WTC11 (cell line): ENCODE measurements around the gene PLEKHH3. TPM values are rescaled to one million over a fixed set of nuclear protein-coding genes. Genes with fewer than 3 reads are reported as not detected.

Experiments
- ARID4B ChIP-seq: sonication (generic); formaldehyde crosslinking; IDR thresholded peaks from 2 replicates; pipeline ENCODE4 v1.8.0; 2023; ENCODE audit warnings: missing genetic modification reagents, mild to moderate bottlenecking, borderline replicate concordance
- CREB1 ChIP-seq: sonication (generic); formaldehyde crosslinking; IDR thresholded peaks from 2 replicates; pipeline ENCODE4 v1.8.0; 2023; ENCODE audit warnings: mild to moderate bottlenecking, missing genetic modification reagents
- ELF4 ChIP-seq: sonication (generic); formaldehyde crosslinking; IDR thresholded peaks from 2 replicates; pipeline ENCODE4 v1.8.1; 2022; ENCODE audit warnings: low read depth, mild to moderate bottlenecking, moderate library complexity, missing genetic modification reagents
- ETV6 ChIP-seq: sonication (generic); formaldehyde crosslinking; IDR thresholded peaks from 2 replicates; pipeline ENCODE4 v1.8.1; 2022; ENCODE audit warnings: mild to moderate bottlenecking, missing genetic modification reagents
- IRF1 ChIP-seq: sonication (generic); formaldehyde crosslinking; IDR thresholded peaks from 2 replicates; pipeline ENCODE4 v1.8.0; 2023; ENCODE audit warnings: missing genetic modification reagents
- MXD4 ChIP-seq: fragments of 250-450 bp; sonication (Bioruptor Pico); IDR thresholded peaks from 2 replicates; pipeline ENCODE4 v1.8.0; 2021; ENCODE audit warnings: mild to moderate bottlenecking, moderate library complexity, borderline replicate concordance
- NFYB ChIP-seq: sonication (generic); formaldehyde crosslinking; conservative IDR thresholded peaks from 2 replicates; pipeline ENCODE4 v1.8.0; 2022; ENCODE audit warnings: low read depth, missing genetic modification reagents
- PREB ChIP-seq: sonication (generic); formaldehyde crosslinking; IDR thresholded peaks from 2 replicates; pipeline ENCODE4 v1.8.1; 2022; ENCODE audit warnings: mild to moderate bottlenecking, missing genetic modification reagents, moderate library complexity, borderline replicate concordance
- PRRX2 ChIP-seq: fragments of 250-450 bp; sonication (Bioruptor Pico); IDR thresholded peaks from 2 replicates; pipeline ENCODE4 v1.8.0; 2021; ENCODE audit warnings: mild to moderate bottlenecking
- RORB ChIP-seq: fragments of 250-450 bp; sonication (Bioruptor Pico); IDR thresholded peaks from 2 replicates; pipeline ENCODE4 v1.9.0; 2021; ENCODE audit warnings: mild to moderate bottlenecking
- SOX15 ChIP-seq: fragments of 250-450 bp; sonication (Bioruptor Pico); IDR thresholded peaks from 2 replicates; pipeline ENCODE4 v1.9.0; 2021; ENCODE audit warnings: mild to moderate bottlenecking
- TEAD1 ChIP-seq: sonication (generic); formaldehyde crosslinking; IDR thresholded peaks from 2 replicates; pipeline ENCODE4 v1.8.0; 2022; ENCODE audit warnings: mild to moderate bottlenecking, missing genetic modification reagents
- ZNF219 ChIP-seq: sonication (generic); formaldehyde crosslinking; IDR thresholded peaks from 2 replicates; pipeline ENCODE4 v1.8.0; 2023; ENCODE audit warnings: missing genetic modification reagents, mild to moderate bottlenecking, borderline replicate concordance
- ZNF396 ChIP-seq: fragments of 250-450 bp; sonication (Bioruptor Pico); IDR thresholded peaks from 2 replicates; pipeline ENCODE4 v1.8.0; 2021; ENCODE audit warnings: mild to moderate bottlenecking, moderate library complexity, borderline replicate concordance
- ZNF512 ChIP-seq: sonication (generic); formaldehyde crosslinking; IDR thresholded peaks from 2 replicates; pipeline ENCODE4 v1.8.1; 2022; ENCODE audit warnings: missing genetic modification reagents, borderline replicate concordance
- ZNF532 ChIP-seq: fragments of 250-450 bp; sonication (Bioruptor Pico); IDR thresholded peaks from 2 replicates; pipeline ENCODE4 v1.9.0; 2021; ENCODE audit warnings: mild to moderate bottlenecking, borderline replicate concordance
- ZNF671 ChIP-seq: fragments of 250-450 bp; sonication (Bioruptor Pico); IDR thresholded peaks from 2 replicates; pipeline ENCODE4 v1.8.0; 2021; ENCODE audit warnings: mild to moderate bottlenecking
- total RNA-seq: library from RNA; stranded (reverse); gene quantifications from 3 replicates; pipeline ENCODE4 v1.2.3, GENCODE V29; 2021
- TF ChIP-seq, protein P1 (sequence below): sonication (generic); formaldehyde crosslinking; IDR thresholded peaks from 2 replicates; pipeline ENCODE4 v1.8.0; 2022; ENCODE audit warnings: mild to moderate bottlenecking, missing genetic modification reagents
- TF ChIP-seq, protein P2 (sequence below): sonication (generic); formaldehyde crosslinking; IDR thresholded peaks from 2 replicates; pipeline ENCODE4 v1.8.1; 2022; ENCODE audit warnings: low read depth, mild to moderate bottlenecking, moderate library complexity, missing genetic modification reagents, borderline replicate concordance
- TF ChIP-seq, protein P3 (sequence below): sonication (generic); formaldehyde crosslinking; IDR thresholded peaks from 2 replicates; pipeline ENCODE4 v1.8.0; 2022; ENCODE audit warnings: mild to moderate bottlenecking, missing genetic modification reagents
- TF ChIP-seq, protein P4 (sequence below): fragments of 250-450 bp; sonication (Bioruptor Pico); conservative IDR thresholded peaks from 2 replicates; pipeline ENCODE4 v1.9.0; 2021; ENCODE audit warnings: mild to moderate bottlenecking

PLEKHH3 gene
- total RNA-seq, 1 experiment from 2014 or later: 40.2 TPM

- TF ChIP-seq NFYB (CRISPR knock-in tag) (peak; percentile 30; the same call in 1 of the 2 replicates), PREB (CRISPR knock-in tag) (0 out of 2 replicates have a peak, but pooled peaks have one; percentile 78), ZNF671 (no peak), ZNF532 (CRISPR knock-in tag) (no peak), ARID4B (peak; percentile 98), CREB1 (no peak), ZNF396 (CRISPR knock-in tag) (no peak), RORB (no peak), ETV6 (CRISPR knock-in tag) (peak; percentile 99), MXD4 (CRISPR knock-in tag) (no peak), IRF1 (CRISPR knock-in tag) (peak; percentile 96), ZNF219 (no peak), TEAD1 (peak; percentile 98), PRRX2 (CRISPR knock-in tag) (no peak), SOX15 (no peak), ZNF512 (CRISPR knock-in tag) (no peak), ELF4 (peak; percentile 95)
- TF ChIP-seq, protein P1, sequence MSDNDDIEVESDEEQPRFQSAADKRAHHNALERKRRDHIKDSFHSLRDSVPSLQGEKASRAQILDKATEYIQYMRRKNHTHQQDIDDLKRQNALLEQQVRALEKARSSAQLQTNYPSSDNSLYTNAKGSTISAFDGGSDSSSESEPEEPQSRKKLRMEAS: peak; percentile 100
- TF ChIP-seq, protein P2, sequence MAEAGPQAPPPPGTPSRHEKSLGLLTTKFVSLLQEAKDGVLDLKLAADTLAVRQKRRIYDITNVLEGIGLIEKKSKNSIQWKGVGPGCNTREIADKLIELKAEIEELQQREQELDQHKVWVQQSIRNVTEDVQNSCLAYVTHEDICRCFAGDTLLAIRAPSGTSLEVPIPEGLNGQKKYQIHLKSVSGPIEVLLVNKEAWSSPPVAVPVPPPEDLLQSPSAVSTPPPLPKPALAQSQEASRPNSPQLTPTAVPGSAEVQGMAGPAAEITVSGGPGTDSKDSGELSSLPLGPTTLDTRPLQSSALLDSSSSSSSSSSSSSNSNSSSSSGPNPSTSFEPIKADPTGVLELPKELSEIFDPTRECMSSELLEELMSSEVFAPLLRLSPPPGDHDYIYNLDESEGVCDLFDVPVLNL: peak; percentile 87
- TF ChIP-seq, protein P3, sequence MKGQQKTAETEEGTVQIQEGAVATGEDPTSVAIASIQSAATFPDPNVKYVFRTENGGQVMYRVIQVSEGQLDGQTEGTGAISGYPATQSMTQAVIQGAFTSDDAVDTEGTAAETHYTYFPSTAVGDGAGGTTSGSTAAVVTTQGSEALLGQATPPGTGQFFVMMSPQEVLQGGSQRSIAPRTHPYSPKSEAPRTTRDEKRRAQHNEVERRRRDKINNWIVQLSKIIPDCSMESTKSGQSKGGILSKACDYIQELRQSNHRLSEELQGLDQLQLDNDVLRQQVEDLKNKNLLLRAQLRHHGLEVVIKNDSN (CRISPR knock-in tag): peak; percentile 59; the same call in 1 of the 2 replicates
- TF ChIP-seq, protein P4, sequence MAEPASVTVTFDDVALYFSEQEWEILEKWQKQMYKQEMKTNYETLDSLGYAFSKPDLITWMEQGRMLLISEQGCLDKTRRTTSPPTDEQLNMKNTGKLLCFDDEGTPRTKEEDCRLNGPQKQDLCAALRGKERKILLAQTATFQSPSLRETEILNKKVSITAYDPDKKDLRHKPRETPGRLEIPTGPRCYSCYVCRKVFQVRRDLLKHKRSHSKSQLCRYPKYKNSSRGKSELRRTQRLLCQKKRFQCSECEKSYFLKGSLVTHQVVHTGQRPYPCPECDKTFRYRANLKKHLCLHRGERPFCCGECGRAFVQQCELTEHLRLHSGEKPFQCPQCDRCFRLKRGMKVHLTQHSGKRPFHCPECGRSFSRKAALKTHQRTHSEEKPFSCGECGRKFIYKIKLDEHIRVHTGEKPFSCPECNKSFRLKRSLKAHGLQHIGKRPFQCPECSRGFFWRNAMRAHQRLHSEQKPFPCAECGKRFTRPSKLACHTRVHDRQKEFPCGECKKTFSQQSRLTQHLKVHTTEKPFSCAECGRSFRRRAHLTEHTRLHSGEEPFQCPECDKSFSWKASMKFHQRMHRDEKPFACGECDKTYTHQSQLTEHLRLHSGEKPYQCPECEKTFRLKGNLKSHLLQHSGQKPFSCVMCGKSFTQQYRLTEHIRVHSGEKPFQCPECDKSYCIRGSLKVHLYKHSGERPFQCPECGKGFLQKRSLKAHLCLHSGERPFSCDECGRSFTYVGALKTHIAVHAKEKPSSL (CRISPR knock-in tag): no peak
Measured at GRCh38 chr17:42679492-42680330, 2.9 kb upstream of the PLEKHH3 start (continued).
